Activated B cell treated with CpG ODN at 0.5 μM for 24 hours (primary cell): ENCODE measurements around the gene PAFAH2. TPM values are rescaled to one million over a fixed set of nuclear protein-coding genes. Genes with fewer than 3 reads are reported as not detected.
"Not testable (repeated sequence)": the region's sequence is repeated elsewhere in the genome, so short reads cannot be mapped to it uniquely, and the experiment has no call there.

Experiments
- ATAC-seq: fragments of 200-7000 bp; cut with Tn5 transposase; one replicate; pipeline ENCODE4 v1.10.0; 2021; ENCODE audit warnings: low read depth, mild to moderate bottlenecking, moderate library complexity
- CTCF ChIA-PET: fragments of 350-600 bp; sonication (Branson Sonifier 250); formaldehyde crosslinking; loops from one replicate; lab custom pipeline; 2021; ENCODE audit warnings: antibody characterized with exemption; lab: Charles Lee
- POLR2A ChIA-PET: fragments of 350-600 bp; sonication (Branson Sonifier 250); formaldehyde crosslinking; loops from one replicate; lab custom pipeline; 2021; ENCODE audit warnings: antibody characterized with exemption; lab: Charles Lee
- DNase-seq: peaks from one replicate; pipeline ENCODE4 v3.0.0; 2022
- H3K27ac Mint-ChIP-seq: one replicate; pipeline ENCODE4 v1.8.0; 2020; ENCODE audit warnings: mixed read lengths
- H3K27me3 Mint-ChIP-seq: one replicate; pipeline ENCODE4 v1.8.0; 2021; ENCODE audit warnings: mixed read lengths
- H3K36me3 Mint-ChIP-seq: one replicate; pipeline ENCODE4 v1.8.0; 2021; ENCODE audit warnings: low read depth, mixed read lengths
- H3K4me1 Mint-ChIP-seq: one replicate; pipeline ENCODE4 v1.8.0; 2021; ENCODE audit warnings: mixed read lengths
- H3K4me3 Mint-ChIP-seq: one replicate; pipeline ENCODE4 v1.8.0; 2020; ENCODE audit warnings: mild to moderate bottlenecking, mixed read lengths
- H3K9me3 Mint-ChIP-seq: one replicate; pipeline ENCODE4 v1.8.0; 2020; ENCODE audit warnings: mixed read lengths
- intact Hi-C: fragments of 100-400 bp; cut with micrococcal nuclease; formaldehyde crosslinking; loops from one replicate; pipeline ENCODE4 v1.15.1; 2024
- total RNA-seq: library from RNA; stranded (reverse); gene quantifications from 2 replicates; pipeline ENCODE4 v1.2.3, GENCODE V29; 2022
- TF ChIP-seq, protein P1 (sequence below): fragments of 200-600 bp; IDR thresholded peaks from one replicate; pipeline ENCODE4 v1.8.0; 2022; ENCODE audit warnings: antibody characterized with exemption, mild to moderate bottlenecking

The PAFAH2 gene
- total RNA-seq, 1 donor from 2014 or later = 5.4 TPM

DNA sequence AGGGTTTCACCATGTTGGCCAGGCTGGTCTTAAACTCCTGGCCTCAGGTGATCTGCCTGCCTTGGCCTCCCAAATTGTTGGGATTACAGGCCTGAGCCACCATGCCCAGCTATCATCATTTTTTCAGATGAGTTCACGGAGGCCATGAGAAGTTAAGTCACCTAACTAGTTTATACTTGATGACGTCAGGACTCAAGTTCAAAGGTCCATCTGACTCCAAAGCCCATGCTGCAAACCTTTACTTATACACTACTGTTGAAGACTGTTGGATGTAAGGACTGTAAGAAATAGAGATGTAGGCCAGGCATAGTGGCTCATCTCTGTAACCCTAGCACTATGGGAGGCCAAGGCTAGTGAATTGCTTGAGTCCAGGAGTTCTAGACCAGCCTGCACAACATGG, 50.8 kb downstream of the PAFAH2 start:
- TF ChIP-seq, protein P1, sequence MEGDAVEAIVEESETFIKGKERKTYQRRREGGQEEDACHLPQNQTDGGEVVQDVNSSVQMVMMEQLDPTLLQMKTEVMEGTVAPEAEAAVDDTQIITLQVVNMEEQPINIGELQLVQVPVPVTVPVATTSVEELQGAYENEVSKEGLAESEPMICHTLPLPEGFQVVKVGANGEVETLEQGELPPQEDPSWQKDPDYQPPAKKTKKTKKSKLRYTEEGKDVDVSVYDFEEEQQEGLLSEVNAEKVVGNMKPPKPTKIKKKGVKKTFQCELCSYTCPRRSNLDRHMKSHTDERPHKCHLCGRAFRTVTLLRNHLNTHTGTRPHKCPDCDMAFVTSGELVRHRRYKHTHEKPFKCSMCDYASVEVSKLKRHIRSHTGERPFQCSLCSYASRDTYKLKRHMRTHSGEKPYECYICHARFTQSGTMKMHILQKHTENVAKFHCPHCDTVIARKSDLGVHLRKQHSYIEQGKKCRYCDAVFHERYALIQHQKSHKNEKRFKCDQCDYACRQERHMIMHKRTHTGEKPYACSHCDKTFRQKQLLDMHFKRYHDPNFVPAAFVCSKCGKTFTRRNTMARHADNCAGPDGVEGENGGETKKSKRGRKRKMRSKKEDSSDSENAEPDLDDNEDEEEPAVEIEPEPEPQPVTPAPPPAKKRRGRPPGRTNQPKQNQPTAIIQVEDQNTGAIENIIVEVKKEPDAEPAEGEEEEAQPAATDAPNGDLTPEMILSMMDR = no peak
- Mint-ChIP-seq H3K4me3 (no peak overlapping the region), H3K27ac (no peak overlapping the region), H3K36me3 (peaks cover 5% of the 10 kb centered on the region), H3K9me3 (peaks cover 14% of the 10 kb centered on the region), H3K4me1 (no peaks in the 10 kb centered on the region), H3K27me3 (peaks cover 1% of the 10 kb centered on the region)
- intact Hi-C loops = no loop called here
- ChIA-PET CTCF (no interaction called here), POLR2A (no interaction called here)
- ATAC-seq (no peak), DNase-seq (no peak)

- no peak for ATAC-seq
- Mint-ChIP-seq H3K9me3 (peaks cover 14% of the 10 kb centered on the region), H3K27ac (no peak overlapping the region), H3K4me3 (no peak overlapping the region), H3K4me1 (no peaks in the 10 kb centered on the region), H3K36me3 (peaks cover 5% of the 10 kb centered on the region), H3K27me3 (peaks cover 1% of the 10 kb centered on the region)
- ChIA-PET POLR2A (no interaction called here), CTCF (no interaction called here)
- TF ChIP-seq, protein P1 = no peak
- intact Hi-C loops = no loop called here
- no peak for DNase-seq
Observed at GRCh38 chr1:25945761-25946160, 52.1 kb downstream of the PAFAH2 start.

GRCh38 chr1:25944986-25945385, 52.9 kb downstream of the PAFAH2 start:
- Mint-ChIP-seq H3K4me3 (no peak overlapping the region), H3K36me3 (peaks cover 5% of the 10 kb centered on the region), H3K27ac (no peak overlapping the region), H3K4me1 (no peaks in the 10 kb centered on the region), H3K9me3 (peaks cover 14% of the 10 kb centered on the region), H3K27me3 (peaks cover 1% of the 10 kb centered on the region)
- DNase-seq (no peak), ATAC-seq (no peak)
- CTCF ChIA-PET = no interaction called here
- POLR2A ChIA-PET = interaction anchor here (0.6 kb wide), 1 partner anchor 103 kb away, joined by 5 read pairs; no protein-coding TSS in a partner anchor
- TF ChIP-seq, protein P1 = no peak
- intact Hi-C loops = no loop called here

- H3K27me3 Mint-ChIP-seq, CTCF ChIA-PET, ATAC-seq, H3K4me3 Mint-ChIP-seq, H3K36me3 Mint-ChIP-seq, intact Hi-C loops, POLR2A ChIA-PET, H3K4me1 Mint-ChIP-seq, H3K27ac Mint-ChIP-seq, DNase-seq: not testable (repeated sequence)
- peaks cover 14% of the 10 kb centered on the region for H3K9me3 Mint-ChIP-seq
Observed at GRCh38 chr1:25943511-25943910, 54.4 kb downstream of the PAFAH2 start.

DNA sequence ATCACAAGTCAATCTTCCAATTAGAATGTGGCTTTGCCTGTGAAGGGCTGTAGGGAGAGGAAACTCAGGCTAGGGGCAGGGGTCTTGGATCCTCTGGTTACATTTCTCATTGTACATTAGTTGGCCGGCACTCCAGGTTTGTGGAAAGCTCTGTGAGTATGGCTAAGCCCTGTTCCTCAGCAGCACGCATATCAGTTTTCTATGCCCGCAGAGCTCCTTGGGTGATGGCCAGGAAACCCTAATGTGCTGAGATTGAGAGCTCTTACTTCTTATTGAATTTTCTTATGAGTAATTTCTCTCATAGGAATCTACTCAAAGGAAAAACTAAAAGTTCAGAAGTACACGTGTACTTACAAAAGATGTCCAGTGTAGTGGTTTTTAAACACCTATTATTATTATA, 60.9 kb downstream of the PAFAH2 start:
- no peaks in the 10 kb centered on the region for H3K4me1 Mint-ChIP-seq
- no peaks in the 10 kb centered on the region for H3K36me3 Mint-ChIP-seq
- CTCF ChIA-PET = no interaction called here
- H3K27ac Mint-ChIP-seq = no peak overlapping the region
- ATAC-seq = no peak
- no peaks in the 10 kb centered on the region for H3K9me3 Mint-ChIP-seq
- H3K4me3 Mint-ChIP-seq = no peak overlapping the region
- POLR2A ChIA-PET = no interaction called here
- TF ChIP-seq, protein P1 = no peak
- intact Hi-C loops = no loop called here
- peaks cover 2% of the 10 kb centered on the region for H3K27me3 Mint-ChIP-seq
- DNase-seq = no peak
